HFFc6 (cell line): ENCODE results near the gene ITM2C. TPM values are rescaled to one million over a fixed set of nuclear protein-coding genes. Genes with fewer than 3 reads are reported as not detected.

Experiments
- DNase-seq: peaks from one replicate; pipeline ENCODE4 v3.0.0-alpha.2; 2018
- H3K27ac Mint-ChIP-seq: 2 replicates; pipeline ENCODE4 v1.8.0; 2020; ENCODE audit warnings: mild to moderate bottlenecking, mixed read lengths
- H3K27me3 Mint-ChIP-seq: 2 replicates; pipeline ENCODE4 v1.8.0; 2021; ENCODE audit warnings: mild to moderate bottlenecking, moderate library complexity, mixed read lengths; ENCODE audit not compliant: insufficient read depth
- H3K36me3 Mint-ChIP-seq: 2 replicates; pipeline ENCODE4 v1.8.0; 2021; ENCODE audit warnings: low read depth, mixed read lengths
- H3K4me1 Mint-ChIP-seq: 2 replicates; pipeline ENCODE4 v1.8.0; 2020; ENCODE audit warnings: low read depth, mixed read lengths
- H3K4me3 Mint-ChIP-seq: 2 replicates; pipeline ENCODE4 v1.8.0; 2020; ENCODE audit warnings: mild to moderate bottlenecking, moderate library complexity, mixed read lengths
- H3K9me3 Mint-ChIP-seq: 2 replicates; pipeline ENCODE4 v1.8.0; 2020; ENCODE audit warnings: mild to moderate bottlenecking, mixed read lengths
- CTCF ChIP-seq: fragments of 200-600 bp; sonication (generic); IDR thresholded peaks from 2 replicates; pipeline ENCODE4 v1.5.0; 2021; ENCODE audit warnings: antibody characterized with exemption, mild to moderate bottlenecking
- total RNA-seq, 6 experiments: library from RNA; stranded (reverse); fragmentation: NEBNext Ultra II Directional; extraction: Animal tissue kit (Norgen Biotek cat#: 25700); gene quantifications; 2 replicates in 1 of 6; 3 replicates in 5 of 6; pipeline ENCODE4 v1.2.3, GENCODE V29; 2021

ITM2C gene
- total RNA-seq, 6 experiments from 2014 or later = 28.1 to 53.8 (median 29.4) TPM

GRCh38 chr2:230891064-230891463 is 26.3 kb downstream of the ITM2C start:
- no peak for TF ChIP-seq CTCF
- peaks cover 37% of the 10 kb centered on the region for H3K27me3 Mint-ChIP-seq
- no peaks in the 10 kb centered on the region for H3K4me1 Mint-ChIP-seq
- no peaks in the 10 kb centered on the region for H3K36me3 Mint-ChIP-seq
- H3K9me3 Mint-ChIP-seq = no peaks in the 10 kb centered on the region; the same call in 1 of the 2 replicates
- H3K4me3 Mint-ChIP-seq = no peak overlapping the region
- DNase-seq = no peak
- H3K27ac Mint-ChIP-seq = no peak overlapping the region

- no peaks in the 10 kb centered on the region; the same call in 1 of the 2 replicates for H3K9me3 Mint-ChIP-seq
- no peak overlapping the region for H3K4me3 Mint-ChIP-seq
- DNase-seq = no peak
- peaks cover 40% of the 10 kb centered on the region for H3K27me3 Mint-ChIP-seq
- H3K27ac Mint-ChIP-seq = no peak overlapping the region
- no peaks in the 10 kb centered on the region for H3K4me1 Mint-ChIP-seq
- no peak for TF ChIP-seq CTCF
- no peaks in the 10 kb centered on the region for H3K36me3 Mint-ChIP-seq
These were observed 26.8 kb downstream of the ITM2C start for GRCh38 chr2:230891509-230891908.

GRCh38 chr2:230893338-230893737 is 28.6 kb downstream of the ITM2C start:
- Mint-ChIP-seq H3K4me3 (no peak overlapping the region), H3K36me3 (no peaks in the 10 kb centered on the region), H3K9me3 (no peaks in the 10 kb centered on the region; the same call in 1 of the 2 replicates), H3K27me3 (peaks cover 48% of the 10 kb centered on the region), H3K27ac (no peak overlapping the region), H3K4me1 (no peaks in the 10 kb centered on the region)
- TF ChIP-seq CTCF = no peak
- no peak for DNase-seq

- no peaks in the 10 kb centered on the region for H3K4me1 Mint-ChIP-seq
- H3K4me3 Mint-ChIP-seq = no peak overlapping the region
- no peak for DNase-seq
- H3K27me3 Mint-ChIP-seq = peaks cover 55% of the 10 kb centered on the region
- H3K9me3 Mint-ChIP-seq = no peaks in the 10 kb centered on the region; the same call in 1 of the 2 replicates
- TF ChIP-seq CTCF = no peak
- H3K36me3 Mint-ChIP-seq = no peaks in the 10 kb centered on the region
- no peak overlapping the region for H3K27ac Mint-ChIP-seq
These were observed 29.4 kb downstream of the ITM2C start for GRCh38 chr2:230893841-230894781.

GRCh38 chr2:230895536-230896345 is 31.0 kb downstream of the ITM2C start:
- Mint-ChIP-seq H3K9me3 (no peaks in the 10 kb centered on the region; the same call in 1 of the 2 replicates), H3K4me3 (no peak overlapping the region), H3K27me3 (peaks cover 54% of the 10 kb centered on the region), H3K36me3 (no peaks in the 10 kb centered on the region), H3K4me1 (no peaks in the 10 kb centered on the region), H3K27ac (no peak overlapping the region)
- no peak for TF ChIP-seq CTCF
- no peak for DNase-seq
